Common myeloid progenitor, CD34-positive (primary cell): ENCODE measurements around the gene TPSAB1.
"Not testable (repeated sequence)": the region's sequence is repeated elsewhere in the genome, so short reads cannot be mapped to it uniquely, and the experiment has no call there.

ENCODE experiments used
- CTCF ChIA-PET: fragments of 350-600 bp; sonication (Branson Sonifier 250); formaldehyde crosslinking; loops from one replicate; lab custom pipeline; 2021; ENCODE audit warnings: antibody characterized with exemption; lab: Charles Lee
- POLR2A ChIA-PET: fragments of 350-600 bp; sonication (Branson Sonifier 250); formaldehyde crosslinking; loops from one replicate; lab custom pipeline; 2021; ENCODE audit warnings: antibody characterized with exemption; lab: Charles Lee
- DNase-seq, 3 donors: peaks; one replicate each; pipeline versions ENCODE4 v3.0.0 to v3.0.0-alpha.2; 2013
- H3K27ac ChIP-seq, 2 experiments: 1 replicate in 1 of 2; 2 replicates in 1 of 2; pipeline ENCODE4 v1.7.0; 2013; ENCODE audit warnings: inconsistent platforms in 2 of 2, low read length in 2 of 2, mild to moderate bottlenecking in 2 of 2, low read depth in 1 of 2, moderate library complexity in 1 of 2; ENCODE audit not compliant: severe bottlenecking in 2 of 2, insufficient read depth in 1 of 2, poor library complexity in 1 of 2
- H3K27me3 ChIP-seq, 5 experiments: replicated peaks in 2 of 5; 1 replicate in 3 of 5; 2 replicates in 2 of 5; pipeline versions ENCODE4 v1.6.1 to v1.7.0; 2013; ENCODE audit warnings: low read length in 4 of 5, mild to moderate bottlenecking in 2 of 5, moderate library complexity in 2 of 5, inconsistent platforms in 1 of 5; ENCODE audit not compliant: insufficient read depth in 5 of 5, control insufficient read depth in 4 of 5
- H3K36me3 ChIP-seq, 4 experiments: 1 replicate in 2 of 4; 2 replicates in 2 of 4; pipeline versions ENCODE4 v1.6.1 to v1.7.0; 2013; ENCODE audit warnings: low read length in 3 of 4, control low read depth in 1 of 4, mild to moderate bottlenecking in 1 of 4; ENCODE audit not compliant: control insufficient read depth in 4 of 4, insufficient read depth in 4 of 4
- H3K4me1 ChIP-seq, 4 experiments: 1 replicate in 3 of 4; 2 replicates in 1 of 4; pipeline versions ENCODE4 v1.6.1 to v1.7.1; 2013; ENCODE audit warnings: low read length in 3 of 4, mild to moderate bottlenecking in 3 of 4, control low read depth in 1 of 4, inconsistent platforms in 1 of 4, moderate library complexity in 1 of 4; ENCODE audit not compliant: control insufficient read depth in 4 of 4, insufficient read depth in 4 of 4; ENCODE audit errors: control extremely low read depth in 1 of 4
- H3K4me3 ChIP-seq, 7 experiments: 1 replicate in 4 of 7; 2 replicates in 3 of 7; pipeline versions ENCODE4 v1.5.1 to v1.7.0; 2013; ENCODE audit warnings: mild to moderate bottlenecking in 7 of 7, low read length in 6 of 7, moderate library complexity in 6 of 7, inconsistent platforms in 2 of 7, low read depth in 2 of 7, control low read depth in 1 of 7; ENCODE audit not compliant: insufficient read depth in 4 of 7, control insufficient read depth in 1 of 7; ENCODE audit errors: extremely low read depth in 1 of 7
- H3K9me3 ChIP-seq, 5 experiments: 1 replicate in 4 of 5; 2 replicates in 1 of 5; pipeline versions ENCODE4 v1.6.1 to v1.7.1; 2013; ENCODE audit warnings: low read length in 4 of 5, mild to moderate bottlenecking in 2 of 5, inconsistent platforms in 1 of 5, low read depth in 1 of 5, moderate library complexity in 1 of 5; ENCODE audit not compliant: control insufficient read depth in 4 of 5, insufficient read depth in 2 of 5; ENCODE audit errors: control extremely low read depth in 1 of 5
- WGBS: methylation state at CpG from one replicate; pipeline ENCODE4 v1.1.5; 2013; ENCODE audit not compliant: insufficient coverage; 5-methylcytosine and 5-hydroxymethylcytosine counted together

Gene TPSAB1

GRCh38 chr16:1225728-1226311 is 14.7 kb upstream of the TPSAB1 start:
- WGBS, result 60% methylated on average over 8 of the region's 24 CpGs
- H3K36me3 ChIP-seq, H3K4me1 ChIP-seq, CTCF ChIA-PET, H3K9me3 ChIP-seq, H3K4me3 ChIP-seq, POLR2A ChIA-PET, H3K27me3 ChIP-seq, DNase-seq, H3K27ac ChIP-seq: not testable (repeated sequence)

- CTCF ChIA-PET, H3K9me3 ChIP-seq, POLR2A ChIA-PET, H3K27me3 ChIP-seq, H3K4me1 ChIP-seq, DNase-seq, H3K36me3 ChIP-seq, H3K27ac ChIP-seq, H3K4me3 ChIP-seq: not testable (repeated sequence)
- WGBS, result 49% methylated on average over 6 of the region's 14 CpGs
Measured at GRCh38 chr16:1226692-1227091, 13.8 kb upstream of the TPSAB1 start.

GRCh38 chr16:1228227-1228626 is 12.3 kb upstream of the TPSAB1 start:
- H3K4me3 ChIP-seq, H3K9me3 ChIP-seq, DNase-seq, H3K27ac ChIP-seq, H3K36me3 ChIP-seq, H3K4me1 ChIP-seq, POLR2A ChIA-PET, CTCF ChIA-PET, H3K27me3 ChIP-seq: not testable (repeated sequence)
- 100% methylated on average over 2 of the region's 7 CpGs for WGBS

GRCh38 chr16:1229476-1229875 is 11.0 kb upstream of the TPSAB1 start:
- H3K4me1 ChIP-seq, H3K27me3 ChIP-seq, DNase-seq, H3K9me3 ChIP-seq, CTCF ChIA-PET, H3K36me3 ChIP-seq, H3K27ac ChIP-seq, H3K4me3 ChIP-seq, POLR2A ChIA-PET: not testable (repeated sequence)
- WGBS, result no CpG with 5 or more reads among the region's 13 CpGs

- H3K27me3 ChIP-seq, DNase-seq, H3K9me3 ChIP-seq, CTCF ChIA-PET, H3K36me3 ChIP-seq, H3K27ac ChIP-seq, POLR2A ChIA-PET, H3K4me1 ChIP-seq, H3K4me3 ChIP-seq: not testable (repeated sequence)
- no CpG with 5 or more reads among the region's 11 CpGs for WGBS
Measured at GRCh38 chr16:1230084-1230470, 10.4 kb upstream of the TPSAB1 start, which contains the start of gene TPSB2. Gene TPSB2 (minus strand): TSS chr16:1230184. CDS start chr16:1229951, 233 bp downstream.

- H3K27ac ChIP-seq, CTCF ChIA-PET, H3K36me3 ChIP-seq, DNase-seq, POLR2A ChIA-PET, H3K4me1 ChIP-seq, H3K27me3 ChIP-seq, H3K9me3 ChIP-seq, H3K4me3 ChIP-seq: not testable (repeated sequence)
- WGBS, result 84% methylated on average over 8 of the region's 17 CpGs
Measured at GRCh38 chr16:1230471-1231212, 9.9 kb upstream of the TPSAB1 start.

- H3K9me3 ChIP-seq, H3K27ac ChIP-seq, CTCF ChIA-PET, POLR2A ChIA-PET, H3K36me3 ChIP-seq, H3K4me1 ChIP-seq, DNase-seq, H3K4me3 ChIP-seq, H3K27me3 ChIP-seq: not testable (repeated sequence)
- WGBS, result no CpG with 5 or more reads among the region's 7 CpGs
Measured at GRCh38 chr16:1231301-1231700, 9.2 kb upstream of the TPSAB1 start.
